Measurements from ENCODE around the gene COA7. TPM values are rescaled to one million over a fixed set of nuclear protein-coding genes. Genes with fewer than 3 reads are reported as not detected.

The COA7 gene
- total RNA-seq, result 10 to 100 TPM in 1 of 2 experiments, 1 to 10 TPM in 1; 9.8 to 11.3 TPM

GRCh38 chr1:52697795-52698674, at the start of gene COA7:
Gene COA7 (minus strand): TSS chr1:52698347. CDS start chr1:52698326, 21 bp downstream.

DNA sequence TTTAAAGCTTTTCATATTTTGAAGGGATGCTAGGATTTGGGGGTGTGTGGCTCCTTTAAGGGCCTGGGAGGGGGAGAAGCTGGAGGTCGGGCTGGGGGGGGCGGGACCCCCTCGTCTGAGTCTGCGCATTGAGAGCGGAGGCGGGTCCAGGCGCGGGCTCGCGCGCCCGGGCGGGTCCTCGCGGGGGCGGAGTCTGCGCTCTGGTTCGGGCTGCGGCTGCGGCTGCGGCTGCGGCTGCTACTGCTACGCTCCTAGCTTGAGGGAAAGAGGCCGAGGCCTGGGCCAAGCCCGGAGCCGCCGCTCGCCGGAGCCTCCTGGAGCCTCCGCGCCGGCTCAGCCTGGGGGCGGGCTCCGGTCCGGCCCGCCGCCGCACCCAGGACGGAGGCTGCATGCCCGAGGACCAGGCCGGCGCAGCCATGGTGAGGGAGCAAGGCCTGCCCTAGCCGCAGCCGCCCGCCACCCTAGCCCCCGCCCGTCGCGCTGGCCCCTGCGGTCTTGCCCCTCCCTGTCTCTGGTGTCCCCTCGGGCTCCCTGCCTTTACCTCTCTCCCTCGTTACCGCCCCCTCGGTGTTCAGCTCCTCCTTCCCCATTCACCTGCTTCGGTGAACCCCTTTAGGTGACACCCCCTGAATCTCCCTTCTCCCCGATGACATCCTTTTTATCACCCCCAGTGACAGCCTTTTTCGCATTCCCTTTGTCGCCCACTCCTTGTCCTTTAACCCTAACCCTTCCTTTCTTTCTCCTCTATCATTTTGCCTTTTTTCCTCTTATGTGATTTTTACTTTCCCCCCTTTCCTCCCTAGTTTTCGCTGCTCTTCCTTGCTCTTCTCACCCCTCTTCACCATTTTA, 28.3 kb upstream of the COA7 start, which contains the start of gene ZYG11B:
Gene ZYG11B, plus strand, starts transcription at position 189 of the 849 bp plus-strand sequence. Its CDS starts 201 bp downstream, at position 390.

Other genes starting within 250 kb of the COA7 start
- 10 to 100 TPM; 93.6 to 98.8 TPM for gene TUT4, start 145.3 kb downstream of the COA7 start, total RNA-seq
- gene GPX7, start 96.0 kb downstream of the COA7 start, total RNA-seq, result 10 to 100 TPM; 27.9 to 30.4 TPM
- 10 to 100 TPM; 25.9 to 27.3 TPM for gene SHISAL2A, start 65.2 kb downstream of the COA7 start, total RNA-seq
- gene ZYG11B, start 28.1 kb upstream of the COA7 start, total RNA-seq, result 10 to 100 TPM; 13.6 to 13.7 TPM
- under 1 TPM; 0.05 to 0.10 TPM for gene ZYG11A, start 144.4 kb upstream of the COA7 start, total RNA-seq
- 10 to 100 TPM; 53.4 TPM for gene ECHDC2, start 223.4 kb upstream of the COA7 start, total RNA-seq
- gene SCP2, start 228.9 kb upstream of the COA7 start, total RNA-seq, result 10 to 100 TPM; 92.8 to 96.6 TPM